G401 (cell line): ENCODE results near the gene SLC31A1. TPM values are rescaled to one million over a fixed set of nuclear protein-coding genes. Genes with fewer than 3 reads are reported as not detected.
"Not testable (repeated sequence)": the region's sequence is repeated elsewhere in the genome, so short reads cannot be mapped to it uniquely, and the experiment has no call there.

Experiments
- DNase-seq: peaks from one replicate; pipeline ENCODE4 v3.0.0-alpha.2; 2015; ENCODE audit warnings: low spot score
- in situ Hi-C: cut with HindIII; loops from 2 replicates; pipeline ENCODE4 v1.10.0; 2016; ENCODE audit warnings: low sequenced_read_pairs, mixed read lengths
- total RNA-seq: library from RNA; depleted of rRNA; stranded (reverse); fragments of >200 nt; shearing (Covaris generic); gene quantifications from 2 replicates; pipeline ENCODE4 v1.2.3, GENCODE V29; 2014

SLC31A1 gene
- total RNA-seq, 1 experiment from 2014 or later = 24.5 TPM

DNA sequence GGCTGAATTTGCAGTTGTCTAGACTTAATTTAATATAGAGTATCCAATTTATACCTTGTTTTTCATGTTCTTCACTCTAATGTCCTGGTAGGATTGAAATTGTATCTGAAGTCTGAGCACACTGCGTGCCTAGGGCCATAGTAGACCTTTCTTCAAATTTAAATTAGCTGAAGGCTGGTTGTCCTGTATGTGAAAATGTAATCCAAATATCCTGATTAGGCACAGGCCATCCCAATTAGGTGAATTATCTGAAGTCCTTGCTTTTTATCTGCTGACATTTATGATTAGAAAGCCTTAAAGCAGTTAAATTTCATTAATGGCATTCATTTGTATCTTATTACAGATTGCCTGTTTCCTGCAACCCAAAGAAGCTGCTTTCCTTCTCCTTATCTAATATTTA, 33.6 kb downstream of the SLC31A1 start:
- DNase-seq = no peak
- in situ Hi-C loops = no loop called here

DNA sequence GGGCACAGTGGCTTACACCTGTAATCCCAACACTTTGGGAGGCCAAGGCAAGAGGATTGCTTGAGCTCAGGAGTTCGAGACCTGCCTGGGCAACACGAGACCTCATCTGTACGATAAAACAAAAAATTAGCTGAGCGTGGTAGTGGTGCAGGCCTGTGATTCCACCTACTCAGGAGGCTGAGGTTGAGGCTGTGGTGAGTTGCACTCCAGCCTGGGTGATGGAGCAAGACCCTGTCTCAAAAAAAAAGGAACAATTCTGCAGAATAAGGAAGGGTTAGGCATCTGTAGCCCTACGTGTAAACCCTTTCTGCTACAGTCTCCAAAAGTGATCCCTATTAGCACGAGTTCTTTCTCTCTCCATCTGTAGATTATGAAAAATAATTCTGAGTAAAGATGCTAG, 34.1 kb downstream of the SLC31A1 start:
- no peak for DNase-seq
- in situ Hi-C loops = no loop called here

DNA sequence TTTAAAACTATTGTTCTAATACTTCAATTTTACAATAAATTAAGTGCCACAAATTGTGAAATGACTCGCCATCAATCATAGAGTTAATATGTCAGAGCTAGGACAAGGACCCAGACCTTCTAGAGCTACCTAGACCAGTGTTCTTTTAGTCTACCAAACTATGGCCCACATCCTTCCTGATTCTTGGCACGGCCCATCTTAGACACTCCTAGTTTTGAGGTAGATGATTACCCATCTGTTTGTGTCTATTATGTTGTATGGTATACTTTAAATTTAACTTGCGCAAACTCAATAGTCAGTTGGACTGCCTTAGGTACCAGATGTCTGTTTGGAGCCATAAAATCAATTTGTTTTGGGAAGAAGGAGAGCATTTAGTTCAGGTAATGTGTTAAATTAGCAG, 36.5 kb downstream of the SLC31A1 start:
- in situ Hi-C loops = no loop called here
- no peak for DNase-seq

DNA sequence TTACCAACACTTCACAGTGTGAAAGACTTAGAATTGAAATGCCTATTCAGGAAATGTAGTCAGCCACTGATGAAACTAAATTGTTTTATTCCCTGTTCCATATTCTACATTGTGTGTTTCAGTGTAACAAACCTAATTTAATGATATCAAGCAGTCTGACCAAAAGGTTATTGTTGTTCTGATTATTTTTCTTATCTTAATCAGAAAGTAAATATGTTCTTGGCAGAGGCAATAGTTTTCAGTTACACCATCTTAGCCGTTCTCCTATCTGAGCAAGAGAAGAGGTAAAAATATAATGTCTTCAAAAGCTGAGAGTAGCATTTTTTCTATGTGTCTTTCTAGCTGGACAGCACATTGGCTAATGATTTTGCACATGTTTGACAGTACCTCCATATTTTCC, 36.9 kb downstream of the SLC31A1 start:
- in situ Hi-C loops = no loop called here

DNA sequence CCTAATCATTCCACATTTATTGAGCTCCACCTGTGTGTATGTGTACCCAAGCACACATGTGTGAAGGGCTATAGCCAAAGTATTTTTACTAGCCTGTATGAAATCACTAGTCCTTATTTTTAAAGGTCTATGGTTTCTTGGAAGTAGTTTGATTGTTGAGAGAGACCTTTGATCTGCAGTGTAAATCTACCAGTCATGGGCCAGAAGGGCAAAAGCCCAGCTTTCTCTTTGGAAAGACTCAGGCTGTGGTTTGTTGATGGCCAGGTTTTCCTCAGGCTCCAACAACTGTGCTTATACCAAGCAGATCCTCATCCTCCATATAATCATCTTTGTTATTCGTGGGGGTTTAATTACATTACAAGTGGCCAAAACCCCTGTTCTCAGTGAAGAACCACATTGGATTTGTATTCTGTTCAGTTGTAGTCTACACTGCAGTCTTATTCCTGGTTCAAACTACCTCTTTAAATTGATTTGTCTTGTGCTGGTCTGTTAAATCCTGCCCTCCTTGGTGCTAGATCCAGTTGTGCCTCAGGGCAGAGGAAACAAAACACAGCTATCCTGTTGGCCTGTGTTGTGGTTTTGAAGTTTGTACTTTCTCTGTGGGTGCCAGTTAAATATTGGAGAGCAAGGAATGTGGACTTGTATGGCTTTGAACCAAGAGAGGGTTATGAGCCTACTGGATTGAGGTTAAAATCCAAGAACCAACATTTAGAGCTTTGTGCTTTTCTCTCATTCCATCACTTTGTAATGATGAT, 40.8 kb downstream of the SLC31A1 start:
- in situ Hi-C loops = no loop called here

More for the DNA sequence above, 36.9 kb downstream of the SLC31A1 start:
- DNase-seq = no peak

DNA sequence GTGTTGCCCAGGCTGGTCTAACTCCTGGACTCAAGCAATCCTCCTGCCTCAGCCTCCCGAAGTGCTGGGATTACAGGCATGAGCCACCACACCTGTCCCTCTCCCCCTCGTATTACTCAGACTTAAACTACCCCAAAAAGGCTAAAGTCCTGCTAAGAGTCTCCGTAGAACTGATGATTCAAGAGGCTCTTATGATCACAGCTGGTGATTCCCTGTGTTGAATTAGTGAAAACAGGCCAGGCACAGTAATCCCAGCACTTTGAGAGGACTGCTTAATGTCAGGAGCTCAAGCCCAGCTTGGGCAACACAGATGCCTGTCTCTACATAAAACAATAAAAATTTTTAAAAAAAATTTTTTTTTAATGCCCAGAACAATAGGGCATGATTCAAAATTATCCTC, 44.8 kb downstream of the SLC31A1 start:
- in situ Hi-C loops = no loop called here
- no peak for DNase-seq

More for the DNA sequence above, 40.8 kb downstream of the SLC31A1 start:
- no peak for DNase-seq

DNA sequence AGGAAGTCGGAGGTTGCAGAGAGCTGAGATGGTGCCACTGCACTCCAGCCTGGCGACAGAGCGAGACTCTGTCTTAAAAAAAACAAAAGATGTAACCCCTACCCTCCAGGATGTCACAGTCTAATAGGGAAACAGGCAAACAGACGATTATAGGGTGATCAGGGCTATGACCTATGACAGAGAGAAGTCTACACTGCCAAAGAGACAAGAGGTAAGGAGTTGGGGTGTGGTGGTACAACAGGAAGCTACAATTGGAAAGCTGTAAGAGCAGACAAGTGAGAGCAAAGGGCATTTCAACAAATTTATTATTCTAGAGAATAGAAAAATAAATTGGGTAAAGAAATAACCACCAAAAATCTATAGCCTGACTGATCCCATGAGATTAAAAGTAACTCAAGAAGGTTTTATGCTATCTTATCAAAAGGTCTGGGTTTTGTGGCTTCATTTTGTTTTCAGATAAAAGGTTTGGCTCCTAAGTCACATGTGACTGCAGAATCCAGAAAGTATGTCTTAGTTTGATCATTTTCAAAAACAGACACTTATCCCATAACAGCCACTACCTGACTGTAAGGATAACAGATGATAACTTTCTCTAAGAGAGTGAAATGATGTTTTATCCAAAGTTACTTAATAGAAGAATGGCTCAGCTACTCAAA, 46.7 kb downstream of the SLC31A1 start:
- in situ Hi-C loops = no loop called here
- DNase-seq = no peak

DNA sequence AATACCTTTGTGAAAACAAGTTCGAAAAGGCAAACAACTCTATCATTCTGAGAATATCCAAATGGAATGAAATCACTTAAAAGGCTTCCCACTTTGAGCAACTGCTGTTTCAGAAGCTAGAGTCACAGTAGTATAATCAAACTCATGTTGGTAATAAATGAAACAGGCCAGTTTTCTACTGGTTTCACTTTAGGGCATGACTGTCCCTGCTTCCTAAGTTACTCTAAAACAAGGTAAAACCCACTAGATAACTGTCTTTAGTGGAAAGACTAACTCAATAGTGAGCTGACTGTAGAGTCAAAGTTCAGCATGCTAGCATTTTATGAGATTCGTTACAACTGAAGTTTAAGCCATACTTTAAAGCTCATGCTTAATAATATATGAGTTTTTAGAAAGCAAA, 48.0 kb downstream of the SLC31A1 start:
- DNase-seq = no peak
- in situ Hi-C loops = no loop called here

DNA sequence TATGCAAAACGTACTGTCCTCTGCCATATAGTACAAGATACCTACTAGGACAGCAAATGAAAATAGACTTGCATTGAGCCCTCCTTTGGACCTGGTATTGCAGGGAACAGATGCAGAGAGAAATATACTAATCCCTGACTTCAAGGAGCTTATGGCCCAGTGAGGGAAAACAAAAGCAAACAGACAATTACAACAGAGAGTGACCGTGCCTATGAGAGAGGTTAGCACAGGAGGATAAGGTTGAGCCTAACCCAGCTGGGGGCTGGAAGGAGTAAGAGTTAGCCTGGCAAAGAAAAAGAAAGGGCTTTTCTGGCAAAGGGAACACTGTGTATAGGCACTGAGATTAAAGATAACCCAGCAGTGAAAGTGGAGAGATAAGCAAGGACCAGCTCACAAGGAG, 48.5 kb downstream of the SLC31A1 start:
- DNase-seq = no peak
- in situ Hi-C loops = no loop called here

DNA sequence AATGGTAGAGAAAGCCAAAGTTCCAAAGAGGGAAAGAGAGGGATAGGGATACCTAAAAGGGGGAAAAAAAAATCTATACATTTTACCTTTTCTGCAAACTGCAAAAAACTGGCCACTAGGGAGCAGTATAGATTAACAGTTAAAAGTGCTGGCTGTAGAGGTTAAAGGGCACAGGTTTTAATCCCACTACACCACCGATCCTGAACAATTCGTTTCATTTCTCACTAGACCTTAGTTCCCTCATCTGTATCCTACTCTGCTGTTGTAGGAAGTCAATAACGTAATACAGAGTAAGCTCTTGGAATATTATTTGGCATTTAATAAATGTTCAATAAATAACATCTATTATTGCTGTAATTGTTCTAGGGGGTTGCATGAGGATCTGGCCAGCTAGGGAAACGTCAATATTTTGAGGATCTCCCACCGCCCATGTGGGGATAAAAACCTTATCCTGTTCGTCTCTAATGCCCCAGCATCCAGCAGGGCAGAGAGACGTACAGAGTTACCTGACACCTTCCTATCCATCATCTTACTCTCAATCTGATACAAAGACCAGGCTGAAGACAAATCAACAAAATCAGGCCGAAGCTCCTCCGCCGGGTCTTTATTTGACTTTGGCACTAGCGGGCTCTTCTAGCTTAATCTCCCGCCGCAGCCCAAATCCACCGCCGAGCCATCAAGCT, 53.3 kb downstream of the SLC31A1 start:
- peak; percentile 72 for DNase-seq
- in situ Hi-C loops = no loop called here

DNA sequence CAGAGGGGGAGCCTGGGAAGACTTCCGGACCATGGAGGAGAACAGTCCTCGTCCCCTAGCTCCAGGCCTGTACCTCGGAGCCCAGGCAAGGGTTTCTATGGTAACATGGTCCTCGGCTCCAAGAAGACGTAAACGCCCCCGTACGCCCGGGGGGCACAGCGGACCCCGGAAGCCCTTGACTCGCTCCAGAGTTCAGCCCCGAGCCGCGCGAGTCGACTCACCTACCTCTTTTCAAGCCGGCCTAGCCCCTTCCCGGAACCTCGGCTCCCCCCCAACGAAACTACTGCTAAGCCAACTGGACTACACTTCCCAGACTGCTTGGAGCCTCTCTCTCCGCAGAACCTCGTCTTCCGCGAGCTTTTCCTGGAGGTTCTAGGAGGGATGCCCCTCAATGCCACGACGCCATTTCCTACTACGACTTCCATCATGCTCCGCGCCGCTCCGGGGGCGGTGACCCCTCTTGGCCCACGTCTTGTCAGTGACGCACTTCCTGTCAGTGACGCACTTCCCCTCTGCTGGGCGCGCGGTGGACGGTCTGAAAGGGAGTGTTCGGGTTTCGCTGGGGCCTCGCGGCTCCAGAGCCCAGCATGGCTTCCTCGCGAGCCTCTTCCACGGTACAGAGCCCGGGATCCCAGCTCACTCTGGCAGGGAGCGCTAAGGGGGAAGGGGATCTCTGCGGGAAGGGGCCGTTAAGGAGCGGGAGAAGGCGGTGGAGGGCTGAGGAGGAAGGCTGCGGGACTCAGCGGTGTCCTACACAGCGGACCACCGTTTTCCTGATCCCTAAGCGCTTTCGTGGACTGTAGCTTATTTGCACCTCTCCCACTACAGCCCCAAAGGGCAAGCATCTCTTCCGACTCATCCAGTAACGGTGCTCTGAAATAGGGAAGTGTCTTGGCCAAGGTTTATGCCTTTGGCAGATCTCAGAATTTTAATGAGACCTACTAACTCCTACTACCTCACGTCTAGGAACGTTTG, 54.1 kb downstream of the SLC31A1 start, which contains the start of the genes CDC26 and PRPF4:
Gene CDC26 (minus strand): TSS at position 416 of the 975 bp plus-strand sequence. CDS start 3,065 bp downstream, outside the sequence.
Gene PRPF4 (plus strand): TSS at position 502 of the 975 bp plus-strand sequence. CDS start 86 bp downstream, at position 588.
- in situ Hi-C loops = no loop called here
- peak; percentile 99 for DNase-seq

DNA sequence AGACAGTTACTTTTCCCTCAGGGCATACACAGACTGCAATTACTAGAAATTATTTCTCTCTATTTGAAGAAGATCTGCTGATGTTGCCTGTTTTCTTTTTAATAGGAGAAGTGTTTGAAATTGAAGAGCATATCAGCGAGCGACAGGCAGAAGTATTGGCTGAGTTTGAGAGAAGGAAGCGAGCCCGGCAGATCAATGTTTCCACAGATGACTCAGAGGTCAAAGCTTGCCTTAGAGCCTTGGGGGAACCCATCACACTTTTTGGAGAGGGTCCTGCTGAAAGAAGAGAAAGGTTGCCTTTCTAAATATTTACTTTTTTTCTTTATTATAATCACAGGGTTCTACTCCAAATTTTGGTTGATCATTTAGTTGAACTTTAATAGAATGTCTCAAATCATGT, 57.5 kb downstream of the SLC31A1 start:
- in situ Hi-C loops = no loop called here
- DNase-seq = no peak

DNA sequence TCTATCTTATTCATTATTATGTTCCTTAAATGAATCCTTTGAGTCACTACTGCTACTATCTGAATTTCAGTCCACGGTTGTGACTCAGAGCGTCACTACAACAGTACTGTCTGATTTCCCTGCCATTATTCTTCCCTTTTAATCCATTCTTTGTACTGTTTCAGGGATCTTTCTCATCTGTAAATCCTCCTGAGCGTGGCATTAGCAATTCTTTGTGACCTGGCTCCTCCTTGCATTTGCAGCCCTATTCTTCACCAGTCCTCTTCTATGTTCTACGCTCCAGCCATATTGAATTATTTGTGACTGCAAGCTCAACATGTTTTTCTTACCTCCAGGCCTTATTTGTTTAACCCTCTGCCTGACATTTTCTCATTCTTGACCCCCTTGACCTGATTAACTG, 60.0 kb downstream of the SLC31A1 start:
- in situ Hi-C loops = no loop called here
- DNase-seq = no peak

DNA sequence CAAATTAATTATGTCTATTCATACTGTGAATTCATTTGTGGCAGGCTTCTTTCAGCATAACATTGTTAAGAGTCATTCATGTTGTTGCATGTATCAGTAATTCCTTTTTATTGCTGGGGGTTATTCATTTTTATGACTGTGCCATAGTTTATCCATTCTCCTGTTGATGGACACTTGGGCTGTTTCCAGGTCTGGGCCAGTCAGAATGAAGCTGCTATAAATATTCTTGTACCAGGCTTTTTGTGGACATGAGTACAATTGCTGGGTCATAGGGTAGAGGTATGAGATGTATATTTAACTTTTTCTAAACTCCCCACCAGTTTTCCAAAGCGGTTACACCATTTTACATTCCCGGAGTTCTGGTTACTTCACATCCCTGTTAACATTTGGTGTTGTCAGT, 67.7 kb downstream of the SLC31A1 start:
- in situ Hi-C loops = no loop called here
- DNase-seq = no peak

DNA sequence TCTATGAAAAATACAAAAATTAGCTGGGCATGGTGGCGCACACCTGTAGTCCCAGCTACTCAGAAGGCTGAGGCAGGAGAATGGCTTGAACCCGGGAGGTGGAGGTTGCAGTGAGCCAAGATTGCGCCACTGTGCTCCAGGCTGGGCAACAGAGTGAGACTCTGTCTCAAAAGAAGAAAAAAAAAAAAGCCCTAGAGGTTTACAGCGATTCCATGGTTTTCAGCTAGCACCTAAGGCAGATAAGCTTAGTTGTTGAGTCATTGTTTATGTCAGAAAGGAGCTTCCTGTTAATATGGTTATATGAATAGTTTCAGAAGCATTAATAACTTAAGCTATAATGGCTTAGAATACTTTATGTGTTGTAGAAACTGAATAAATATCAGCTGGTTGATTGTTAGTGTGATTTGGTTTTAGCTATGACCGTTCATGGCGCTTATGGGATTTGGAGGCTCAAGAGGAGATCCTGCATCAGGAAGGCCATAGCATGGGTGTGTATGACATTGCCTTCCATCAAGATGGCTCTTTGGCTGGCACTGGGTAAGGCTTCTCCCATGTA, 68.8 kb downstream of the SLC31A1 start:
- in situ Hi-C loops = no loop called here
- DNase-seq = no peak

DNA sequence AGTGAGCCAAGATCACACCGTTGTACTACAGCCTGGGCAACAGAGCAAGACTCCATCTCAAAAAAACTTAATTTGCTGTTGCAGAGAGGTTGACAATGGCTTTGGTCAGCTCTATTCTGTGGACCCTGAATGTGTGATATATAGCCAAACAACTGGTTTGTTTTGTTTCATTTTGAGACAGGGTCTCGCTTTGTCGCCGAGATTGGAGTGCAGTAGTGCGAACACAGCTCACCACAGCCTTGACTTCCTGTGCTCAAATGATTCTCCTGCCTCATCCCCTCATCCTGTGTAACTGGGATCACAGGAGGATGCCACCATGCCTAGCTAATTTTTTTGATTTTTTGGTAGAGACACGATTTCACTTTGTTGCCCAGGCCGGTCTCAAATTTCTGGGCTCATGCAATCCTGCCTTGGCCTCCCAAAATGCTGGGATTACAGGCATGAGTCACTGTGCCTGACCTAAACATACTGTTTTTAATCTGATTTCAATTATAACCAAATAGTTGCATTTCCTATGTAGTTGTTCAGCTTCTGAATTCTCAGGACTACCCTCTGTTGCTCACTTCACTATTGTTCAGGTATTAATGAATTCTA, 72.0 kb downstream of the SLC31A1 start:
- DNase-seq = no peak
- in situ Hi-C loops = no loop called here

DNA sequence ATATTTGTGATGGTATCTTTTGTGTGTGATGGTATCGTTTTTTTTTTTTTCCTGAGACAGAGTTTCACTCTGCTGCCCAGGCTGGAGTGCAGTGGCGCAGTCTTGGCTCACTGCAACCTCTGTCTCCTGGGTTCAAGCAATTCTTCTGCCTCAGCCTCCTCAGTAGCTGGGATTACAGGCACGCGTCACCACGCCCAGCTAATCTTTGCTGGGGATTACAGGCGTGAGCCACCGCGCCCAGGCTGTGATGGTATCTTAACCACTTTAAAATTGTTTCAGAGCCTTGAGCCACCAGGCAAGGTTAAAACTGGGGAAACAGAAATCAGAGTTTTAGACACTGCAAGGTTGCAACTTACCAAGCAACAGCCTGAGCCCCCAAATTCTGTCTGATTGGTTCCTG, 74.9 kb downstream of the SLC31A1 start:
- in situ Hi-C loops, DNase-seq: not testable (repeated sequence)

DNA sequence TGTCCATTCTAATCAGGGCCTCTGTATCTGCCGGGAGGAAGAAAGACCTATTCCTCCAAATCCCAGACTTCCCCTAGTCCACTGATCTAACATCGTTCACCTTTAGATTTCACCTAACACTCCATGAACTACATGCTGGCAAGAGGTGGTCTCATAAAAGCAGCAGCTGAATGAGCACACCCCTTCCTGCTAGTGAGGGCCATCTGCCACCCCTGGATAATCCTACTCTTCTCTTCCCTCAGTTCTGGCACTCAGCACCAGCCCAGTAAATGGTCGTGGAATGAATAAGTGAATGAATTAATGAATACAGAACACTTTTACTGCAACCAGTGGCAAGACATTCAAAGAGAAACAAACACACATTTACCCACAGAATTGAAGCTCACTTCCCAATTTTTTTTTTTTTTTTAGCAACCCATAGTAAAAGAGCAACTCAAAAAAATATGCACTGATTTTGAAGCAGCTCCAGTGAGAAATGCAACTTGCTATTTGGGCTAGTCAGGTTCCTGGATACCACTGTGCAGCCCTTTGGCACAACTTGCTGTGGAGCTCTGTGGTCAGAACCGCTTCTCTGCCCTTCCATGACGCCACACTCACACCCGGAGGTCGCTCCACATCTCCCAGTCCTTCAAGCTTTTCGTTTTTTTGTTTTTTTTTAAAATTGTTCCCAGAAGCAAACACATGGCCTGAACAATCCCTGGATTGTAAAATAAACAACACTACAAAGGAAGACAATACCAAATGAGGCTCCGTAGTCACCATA, 75.6 kb downstream of the SLC31A1 start:
- in situ Hi-C loops = no loop called here
- no peak for DNase-seq
